Spleen (tissue), 13 donors: ENCODE measurements around the gene PRCD. TPM values are rescaled to one million over a fixed set of nuclear protein-coding genes. Genes with fewer than 3 reads are reported as not detected.

Experiments
- DNase-seq: peaks from one replicate; pipeline ENCODE4 v3.0.0-alpha.2; 2020
- H3K27ac ChIP-seq, 8 donors: fragments of 200-600 bp; sonication (generic) in 7 of 8; 1 replicate in 4 of 8; 2 replicates in 4 of 8; pipeline versions ENCODE4 v1.5.0 to v1.8.0; 2016 to 2021; ENCODE audit warnings: inconsistent platforms in 4 of 8, mild to moderate bottlenecking in 4 of 8, moderate library complexity in 1 of 8
- H3K27me3 ChIP-seq, 7 donors: fragments of 200-600 bp; sonication (generic) in 6 of 7; replicated peaks in 1 of 7; 1 replicate in 4 of 7; 2 replicates in 3 of 7; pipeline versions ENCODE4 v1.5.0 to v1.8.0; 2016 to 2021; ENCODE audit warnings: inconsistent platforms in 3 of 7, mild to moderate bottlenecking in 1 of 7
- H3K36me3 ChIP-seq, 6 donors: fragments of 200-600 bp; sonication (generic) in 5 of 6; 1 replicate in 4 of 6; 2 replicates in 2 of 6; pipeline versions ENCODE4 v1.5.0 to v1.8.0; 2016 to 2021; ENCODE audit warnings: inconsistent platforms in 2 of 6
- H3K4me1 ChIP-seq, 6 donors: fragments of 200-600 bp; sonication (generic) in 5 of 6; 1 replicate in 3 of 6; 2 replicates in 3 of 6; pipeline versions ENCODE4 v1.5.0 to v1.8.0; 2016 to 2021; ENCODE audit warnings: inconsistent platforms in 3 of 6
- H3K4me3 ChIP-seq, 8 donors: fragments of 200-600 bp; sonication (generic) in 7 of 8; 1 replicate in 4 of 8; 2 replicates in 4 of 8; pipeline versions ENCODE4 v1.5.0 to v1.8.0; 2016 to 2021; ENCODE audit warnings: inconsistent platforms in 4 of 8, mild to moderate bottlenecking in 4 of 8, moderate library complexity in 2 of 8
- H3K9me3 ChIP-seq, 8 donors: fragments of 200-600 bp; sonication (generic) in 7 of 8; 1 replicate in 4 of 8; 2 replicates in 4 of 8; pipeline versions ENCODE4 v1.5.0 to v1.8.0; 2016 to 2021; ENCODE audit warnings: inconsistent platforms in 4 of 8
- CTCF ChIP-seq, 11 experiments: fragments of 200-600 bp in 7 of 11; fragments of 450-650 bp in 4 of 11; sonication (generic) in 4 of 11; IDR thresholded peaks in 8 of 11; conservative IDR thresholded peaks in 3 of 11; 1 replicate in 7 of 11; 2 replicates in 4 of 11; pipeline versions ENCODE4 v1.4.0 to v1.8.0; 2016 to 2021; ENCODE audit warnings: antibody characterized with exemption in 11 of 11, inconsistent platforms in 4 of 11, mild to moderate bottlenecking in 1 of 11
- POLR2A ChIP-seq, 3 donors: fragments of 450-650 bp; IDR thresholded peaks; one replicate each; pipeline ENCODE4 v1.5.1; 2017; ENCODE audit warnings: antibody characterized with exemption in 3 of 3, mild to moderate bottlenecking in 1 of 3
- POLR2AphosphoS5 ChIP-seq, 3 donors: sonication (generic); formaldehyde crosslinking; IDR thresholded peaks; one replicate each; pipeline ENCODE4 v1.5.1; 2017; ENCODE audit warnings: antibody characterized with exemption in 3 of 3
- WGBS, 5 donors: extraction: QIAGEN DNeasy Blood & Tissue Kit in 3 of 5; methylation state at CpG; one replicate each; pipeline versions ENCODE4 v1.1.5 to v1.1.7; 2013 to 2018; 5-methylcytosine and 5-hydroxymethylcytosine counted together
- intact Hi-C: fragments of 100-400 bp; cut with DNase I; formaldehyde crosslinking; loops from one replicate; pipeline ENCODE4 v1.15.0; 2023; ENCODE audit warnings: low total_unique reads
- long read RNA-seq, 2 donors: transcript quantifications; one replicate each; lab custom pipeline, GENCODE V29; 2026
- polyA plus RNA-seq, 3 donors: library from polyadenylated mRNA; stranded (reverse); fragments of 200-250 nt; gene quantifications; one replicate each; pipeline ENCODE4 v1.2.1, GENCODE V29; 2013
- total RNA-seq, 7 donors: library from RNA; depleted of rRNA in 3 of 7; stranded (reverse); fragments of >200 nt in 3 of 7; fragmentation: NEBNext Ultra II Directional in 4 of 7; extraction: Animal tissue kit (Norgen Biotek cat#: 25700) in 4 of 7; gene quantifications; one replicate each; pipeline versions ENCODE4 v1.1.0 to v1.2.1, GENCODE V29; 2016 to 2021
- donor health status: healthy with polysubstance abuse.
- donor health status: DM: no; HTN: no; CAD: no; lungs with moderate emphysema.
- donor health status: DM: no; HTN: no; CAD: no.
- donor health status: Bipolar disorder and iron deficiency.
- donor health status: healthy.
- donor health status: DM: no; HTN: no; CAD: no.
- donor health status: DM: yes; HTN: yes; CAD: no.

PRCD gene
- total RNA-seq (10 to 100 TPM in 2 of 7 donors, 1 to 10 TPM in 5; 3.5 to 18.8 (median 9.2) TPM), polyA plus RNA-seq (10 to 100 TPM; 28.9 to 54.1 (median 29.6) TPM)
- long read RNA-seq, donor 1, partial matches to known transcripts: 0 of 1 reads
- long read RNA-seq, donor 1, other reads (novel, unspliced or antisense): 0 of 1 reads
- long read RNA-seq, donor 2: 0 reads

- Histone ChIP-seq H3K4me1 (peaks cover 11 to 90% (median 58%) of the 10 kb centered on the region in 6 donors), H3K4me3 (peak within 1 kb of the TSS in 4 of 8 donors; percentile 13 to 72 (median 30))
Observed at GRCh38 chr17:76539631-76540271, at the start of gene PRCD. Gene PRCD (plus strand): TSS chr17:76540044. CDS start chr17:76540142, 98 bp downstream.

GRCh38 chr17:76490112-76490710, 49.6 kb upstream of the PRCD start:
- H3K27me3 ChIP-seq: no peaks in the 10 kb centered on the region
- no peaks in the 10 kb centered on the region for H3K9me3 ChIP-seq
- 72 to 84% (median 74%) methylated on average over 4 to 10 of the region's 10 CpGs for whole genome bisulfite sequencing, 5 donors
- peaks cover 47 to 100% (median 79%) of the 10 kb centered on the region in 6 donors for H3K4me1 ChIP-seq
- peaks cover 0 to 28% (median 8%) of the 10 kb centered on the region in 6 donors for H3K36me3 ChIP-seq
- no peak for DNase-seq
- no peak overlapping the region for H3K4me3 ChIP-seq
- peak; percentile 9 to 63 (median 44) for TF ChIP-seq POLR2AphosphoS5 (IDR thresholded peaks at IDR 0.05)
- TF ChIP-seq POLR2A (IDR thresholded peaks at IDR 0.05): no peak
- intact Hi-C loops: no loop called here
- peak overlapping the region in 7 of 8 donors; percentile 88 to 98 (median 96) for H3K27ac ChIP-seq

More at GRCh38 chr17:76539631-76540271, at the start of gene PRCD:
- TF ChIP-seq POLR2A (IDR thresholded peaks at IDR 0.05): no peak
- no peak for TF ChIP-seq CTCF (IDR thresholded peaks at IDR 0.05 in 8 of 11, conservative IDR thresholded peaks at IDR 0.05 in 3 of 11)
- TF ChIP-seq POLR2AphosphoS5 (IDR thresholded peaks at IDR 0.05): no peak
- Histone ChIP-seq H3K27me3 (peaks cover 0 to 75% (median 22%) of the 10 kb centered on the region in 7 donors), H3K36me3 (no peaks in the 10 kb centered on the region), H3K27ac (peak within 1 kb of the TSS in 6 of 8 donors; percentile 43 to 73 (median 62)), H3K9me3 (no peaks in the 10 kb centered on the region)
- intact Hi-C loops: no loop called here
- WGBS, 5 donors: 76 to 86% (median 79%) methylated on average over 18 to 22 of the region's 22 CpGs
- DNase-seq: peak; percentile 74

- peaks cover 54 to 100% (median 81%) of the 10 kb centered on the region in 6 donors for H3K4me1 ChIP-seq
Observed at GRCh38 chr17:76491271-76492122, 48.3 kb upstream of the PRCD start.

More at GRCh38 chr17:76491271-76492122, 48.3 kb upstream of the PRCD start:
- Histone ChIP-seq H3K4me3 (peak overlapping the region in 4 of 8 donors; percentile 19 to 64 (median 30)), H3K27me3 (no peaks in the 10 kb centered on the region), H3K36me3 (peaks cover 0 to 36% (median 11%) of the 10 kb centered on the region in 6 donors), H3K27ac (peak overlapping the region; percentile 88 to 98 (median 96)), H3K9me3 (no peaks in the 10 kb centered on the region)
- TF ChIP-seq CTCF (IDR thresholded peaks at IDR 0.05 in 8 of 11, conservative IDR thresholded peaks at IDR 0.05 in 3 of 11) (no peak), POLR2AphosphoS5 (IDR thresholded peaks at IDR 0.05) (peak; percentile 25 to 81 (median 53)), POLR2A (IDR thresholded peaks at IDR 0.05) (no peak)
- DNase-seq: peak; percentile 90
- WGBS, 5 donors: 39 to 68% (median 46%) methylated on average over 13 to 17 of the region's 17 CpGs
- intact Hi-C loops: no loop called here
